GM20000 (cell line): ENCODE data around the gene DNAJC7.
A peak's percentile ranks its signal among the peaks of the same experiment; 100 is the strongest.
"Not testable (repeated sequence)": the region's sequence is repeated elsewhere in the genome, so short reads cannot be mapped to it uniquely, and the experiment has no call there.

Experiments
- DNase-seq: peaks from one replicate; pipeline ENCODE4 v3.0.0; 2012; ENCODE audit warnings: low spot score
- CTCF ChIP-seq: IDR thresholded peaks from 2 replicates; pipeline ENCODE4 v1.5.1; 2012; ENCODE audit warnings: mild to moderate bottlenecking, control low read depth; ENCODE audit errors: extremely low read depth, missing control alignments

Gene DNAJC7

GRCh38 chr17:41935641-41936040, 81.6 kb downstream of the DNAJC7 start:
- no peak for TF ChIP-seq CTCF
- no peak for DNase-seq

GRCh38 chr17:41932816-41933389, 84.3 kb downstream of the DNAJC7 start:
- TF ChIP-seq CTCF: no peak
- no peak for DNase-seq

- not testable (repeated sequence) for DNase-seq
Observed at GRCh38 chr17:41931715-41932114, 85.5 kb downstream of the DNAJC7 start.

- not testable (repeated sequence) for DNase-seq
Observed at GRCh38 chr17:41930833-41931156, 86.4 kb downstream of the DNAJC7 start.

GRCh38 chr17:41930009-41930832, 87.0 kb downstream of the DNAJC7 start, which contains the start of gene ODAD4:
Gene ODAD4, plus strand, starts transcription at chr17:41930617. Its CDS starts 107 bp downstream, at chr17:41930724.
- TF ChIP-seq CTCF: no peak
- peak; percentile 91 for DNase-seq

GRCh38 chr17:41928693-41929251, 88.5 kb downstream of the DNAJC7 start:
- DNase-seq: no peak
- TF ChIP-seq CTCF: no peak
